Heart left ventricle (tissue), 16 donors: ENCODE measurements around the gene CKS1B. TPM values are rescaled to one million over a fixed set of nuclear protein-coding genes. Genes with fewer than 3 reads are reported as not detected.

ENCODE experiments used
- ATAC-seq, 4 donors: fragments of 200-7000 bp; cut with Tn5 transposase; one replicate each; pipeline ENCODE4 v1.9.1; 2020 to 2022; ENCODE audit warnings: moderate library complexity in 4 of 4, mild to moderate bottlenecking in 3 of 4, moderate number of reproducible peaks in 1 of 4
- DNase-seq, 5 donors: peaks; one replicate each; pipeline ENCODE4 v3.0.0-alpha.2; 2020
- H3K27ac ChIP-seq, 12 donors: fragments of 200-600 bp; sonication (generic) in 4 of 12; one replicate each; pipeline versions ENCODE4 v1.5.0 to v1.8.0; 2016 to 2022; ENCODE audit warnings: mild to moderate bottlenecking in 2 of 12
- H3K27me3 ChIP-seq, 9 donors: fragments of 200-600 bp; sonication (generic) in 2 of 9; one replicate each; pipeline versions ENCODE4 v1.5.1 to v1.8.0; 2016 to 2022; ENCODE audit warnings: mild to moderate bottlenecking in 3 of 9
- H3K36me3 ChIP-seq, 9 donors: fragments of 200-600 bp; sonication (generic) in 2 of 9; one replicate each; pipeline versions ENCODE4 v1.5.0 to v1.8.0; 2018 to 2022; ENCODE audit warnings: mild to moderate bottlenecking in 2 of 9
- H3K4me1 ChIP-seq, 12 donors: fragments of 200-600 bp; sonication (generic) in 4 of 12; one replicate each; pipeline versions ENCODE4 v1.5.0 to v1.8.0; 2016 to 2022; ENCODE audit warnings: mild to moderate bottlenecking in 3 of 12
- H3K4me3 ChIP-seq, 12 donors: fragments of 200-600 bp; sonication (generic) in 4 of 12; one replicate each; pipeline versions ENCODE4 v1.5.0 to v1.8.0; 2017 to 2022; ENCODE audit warnings: mild to moderate bottlenecking in 9 of 12, moderate library complexity in 4 of 12
- H3K9me3 ChIP-seq, 12 donors: fragments of 200-600 bp; sonication (generic) in 4 of 12; one replicate each; pipeline versions ENCODE4 v1.5.0 to v1.8.0; 2016 to 2022; ENCODE audit warnings: mild to moderate bottlenecking in 1 of 12
- CTCF ChIP-seq, 12 donors: fragments of 200-600 bp; sonication (generic) in 4 of 12; IDR thresholded peaks; one replicate each; pipeline versions ENCODE4 v1.5.0 to v1.8.0; 2018 to 2022; ENCODE audit warnings: antibody characterized with exemption in 12 of 12, mild to moderate bottlenecking in 5 of 12
- POLR2A ChIP-seq, 2 donors: fragments of 450-650 bp; IDR thresholded peaks; one replicate each; pipeline ENCODE4 v1.6.1; 2017; ENCODE audit warnings: antibody characterized with exemption in 2 of 2, mild to moderate bottlenecking in 2 of 2, moderate library complexity in 2 of 2
- WGBS, 4 donors: extraction: QIAGEN DNeasy Blood & Tissue Kit in 2 of 4; methylation state at CpG; one replicate each; pipeline versions ENCODE4 v1.1.5 to v1.1.7; 2013 to 2018; 5-methylcytosine and 5-hydroxymethylcytosine counted together
- intact Hi-C, 10 donors: fragments of 100-400 bp; cut with DNase I; formaldehyde crosslinking; loops; one replicate each; pipeline versions ENCODE4 v1.11.1 to v1.14.2; 2022
- polyA plus RNA-seq, 2 donors: library from polyadenylated mRNA; stranded (reverse); fragments of 200-250 nt; gene quantifications; one replicate each; pipeline ENCODE4 v1.2.3, GENCODE V29; 2013
- total RNA-seq, 9 donors: library from RNA; depleted of rRNA in 2 of 9; stranded (reverse); fragments of >200 nt in 2 of 9; fragmentation: NEBNext Ultra II Directional in 3 of 9; extraction: Animal tissue kit (Norgen Biotek cat#: 25700) in 3 of 9; gene quantifications; one replicate each; pipeline versions ENCODE4 v1.1.0 to v1.2.4, GENCODE V29; 2016 to 2023
- donor health status: ischemic (EF 13 %, LVEDD 7.1; RV severe dilation, severe dysfunction).
- donor health status: healthy with polysubstance abuse.
- donor health status: DM: no; HTN: yes; CAD: no.
- donor health status: DM: no; HTN: no; CAD: no.
- donor health status: ischemic (EF 25% LVEDD 6.9; RV normal size, moderate dysfunction).
- donor health status: ischemic (EF 25% LVEDD 5.7; RV mildly dilated, moderate dysfunction).
- donor health status: healthy.
- donor health status: DM: yes; HTN: yes; CAD: no.
- donor health status: ischemic (EF 35%, LVEDD 5.7; RV mildly dilated, moderate dysfunction).
- donor health status: nonischemic (EF 11% LVEDD 7.7; RV severe dilation, severe dysfunction).
- donor health status: DM: yes; HTN: yes; CAD: no.
- donor health status: PGD.
- donor health status: ischemic (EF 29% LVEDD 5.4; RV normal size, mild dysfunction).
- donor health status: nonischemic (EF 23%, LVEDD 6.1; RV moderate dilation, normal function).

Gene CKS1B
- total and polyA plus RNA-seq, 11 donors = 6.8 to 48.9 (median 16.7) TPM

GRCh38 chr1:154988058-154988954 is 13.8 kb downstream of the CKS1B start:
- no peaks in the 10 kb centered on the region for H3K27me3 ChIP-seq
- ATAC-seq = no peak
- H3K36me3 ChIP-seq = peaks cover 0 to 62% (median 44%) of the 10 kb centered on the region in 9 donors
- H3K4me3 ChIP-seq = no peak overlapping the region
- no peaks in the 10 kb centered on the region for H3K9me3 ChIP-seq
- TF ChIP-seq POLR2A (IDR thresholded peaks at IDR 0.05) (no peak), CTCF (IDR thresholded peaks at IDR 0.05) (no peak)
- WGBS, 4 donors = 85 to 89% (median 87%) methylated on average over 15 to 17 of the region's 17 CpGs
- peak in 1 of 5 donors; percentile 24 for DNase-seq
- peaks cover 0 to 19% (median 9%) of the 10 kb centered on the region in 12 donors for H3K4me1 ChIP-seq
- H3K27ac ChIP-seq = no peak overlapping the region
- intact Hi-C loops = no loop called here

GRCh38 chr1:154989195-154989860 is 14.8 kb downstream of the CKS1B start:
- ATAC-seq = no peak
- 78 to 94% (median 83%) methylated on average over 3 of the region's 3 CpGs for whole genome bisulfite sequencing, 4 donors
- peaks cover 0 to 10% (median under 1%) of the 10 kb centered on the region in 12 donors for H3K4me1 ChIP-seq
- intact Hi-C loops = no loop called here
- no peaks in the 10 kb centered on the region for H3K27me3 ChIP-seq
- no peak overlapping the region for H3K4me3 ChIP-seq
- TF ChIP-seq CTCF (IDR thresholded peaks at IDR 0.05) = no peak
- TF ChIP-seq POLR2A (IDR thresholded peaks at IDR 0.05) = no peak
- peaks cover 0 to 62% (median 44%) of the 10 kb centered on the region in 9 donors for H3K36me3 ChIP-seq
- no peaks in the 10 kb centered on the region for H3K9me3 ChIP-seq
- DNase-seq = peak in 1 of 5 donors; percentile 4
- H3K27ac ChIP-seq = no peak overlapping the region

GRCh38 chr1:154990276-154990675 is 15.8 kb downstream of the CKS1B start:
- ATAC-seq (no peak), DNase-seq (peak in 2 of 5 donors; percentile 13 to 63)
- WGBS, 4 donors = 91 to 94% (median 92%) methylated on average over 8 of the region's 8 CpGs
- intact Hi-C loops = no loop called here
- TF ChIP-seq POLR2A (IDR thresholded peaks at IDR 0.05) = no peak
- no peak for TF ChIP-seq CTCF (IDR thresholded peaks at IDR 0.05)
- no peak overlapping the region for H3K4me3 ChIP-seq
- no peak overlapping the region for H3K27ac ChIP-seq
- H3K36me3 ChIP-seq = peaks cover 0 to 62% (median 44%) of the 10 kb centered on the region in 9 donors
- peaks cover 0 to 4% (median 0%) of the 10 kb centered on the region in 12 donors for H3K4me1 ChIP-seq
- no peaks in the 10 kb centered on the region for H3K27me3 ChIP-seq
- no peaks in the 10 kb centered on the region for H3K9me3 ChIP-seq
